Adrenal gland (tissue), 12 donors: ENCODE measurements around the gene CBFA2T3. TPM values are rescaled to one million over a fixed set of nuclear protein-coding genes. Genes with fewer than 3 reads are reported as not detected.

Experiments used
- DNase-seq, 7 donors: peaks; one replicate each; pipeline ENCODE4 v3.0.0-alpha.2; 2019 to 2020
- H3K27ac ChIP-seq, 5 donors: fragments of 200-600 bp; sonication (generic) in 4 of 5; 1 replicate in 3 of 5; 2 replicates in 2 of 5; pipeline versions ENCODE4 v1.5.1 to v1.8.0; 2016 to 2020; ENCODE audit warnings: mild to moderate bottlenecking in 1 of 5
- H3K27me3 ChIP-seq: fragments of 200-600 bp; 2 replicates; pipeline ENCODE4 v1.8.0; 2021
- H3K36me3 ChIP-seq, 2 donors: fragments of 200-600 bp; replicated peaks in 1 of 2; 1 replicate in 1 of 2; 2 replicates in 1 of 2; pipeline versions ENCODE4 v1.5.1 to v1.8.0; 2018 to 2022
- H3K4me1 ChIP-seq, 2 donors: fragments of 200-600 bp; replicated peaks in 1 of 2; 1 replicate in 1 of 2; 2 replicates in 1 of 2; pipeline versions ENCODE4 v1.5.1 to v1.8.0; 2018 to 2021
- H3K4me3 ChIP-seq, 4 donors: fragments of 200-600 bp; sonication (generic) in 3 of 4; one replicate each; pipeline ENCODE4 v1.5.1; 2016 to 2018
- H3K9me3 ChIP-seq, 3 donors: fragments of 200-600 bp; sonication (generic) in 1 of 3; replicated peaks in 1 of 3; 1 replicate in 2 of 3; 2 replicates in 1 of 3; pipeline versions ENCODE4 v1.5.1 to v1.8.0; 2016 to 2021
- POLR2A ChIP-seq, 2 donors: fragments of 450-650 bp; IDR thresholded peaks; one replicate each; pipeline ENCODE4 v1.6.1; 2017; ENCODE audit warnings: antibody characterized with exemption in 2 of 2, mild to moderate bottlenecking in 2 of 2, moderate library complexity in 1 of 2
- WGBS, 4 donors: extraction: QIAGEN DNeasy Blood & Tissue Kit in 2 of 4; methylation state at CpG; one replicate each; pipeline versions ENCODE4 v1.1.5 to v1.1.7; 2013 to 2017; 5-methylcytosine and 5-hydroxymethylcytosine counted together
- intact Hi-C, 2 donors: fragments of 100-400 bp; cut with DNase I; formaldehyde crosslinking; loops; one replicate each; pipeline versions ENCODE4 v1.14.1 to v1.15.0; 2022 to 2023
- polyA plus RNA-seq, 3 donors: library from polyadenylated mRNA; stranded (reverse); fragments of 200-250 nt in 2 of 3; fragments of 350-450 nt in 1 of 3; fragmentation: Illumina TruSeq in 1 of 3; extraction: RNeasy Lipid Tissue Mini Kit (QIAGEN cat#74804) in 1 of 3; gene quantifications; one replicate each; pipeline ENCODE4 v1.2.3, GENCODE V29; 2013 to 2014
- total RNA-seq, 9 donors: library from RNA; depleted of rRNA in 4 of 9; stranded (reverse); fragments of >200 nt in 4 of 9; fragments of 120-200 nt in 1 of 9; fragmentation: NEBNext Ultra II Directional in 1 of 9; extraction: Animal tissue kit (Norgen Biotek cat#: 25700) in 1 of 9; gene quantifications; one replicate each; pipeline versions ENCODE4 v1.1.0 to v1.2.4, GENCODE V29; 2013 to 2023
- TF ChIP-seq, protein P1 (sequence below), 6 experiments: fragments of 450-650 bp in 4 of 6; fragments of 200-600 bp in 2 of 6; sonication (generic) in 1 of 6; IDR thresholded peaks; 1 replicate in 5 of 6; 2 replicates in 1 of 6; pipeline versions ENCODE4 v1.5.1 to v1.8.0; 2016 to 2021; ENCODE audit warnings: antibody characterized with exemption in 6 of 6, mild to moderate bottlenecking in 2 of 6, moderate library complexity in 1 of 6
- donor health status: healthy with polysubstance abuse.
- donor health status: Bipolar disorder and iron deficiency.
- donor health status: DM: yes; HTN: yes; CAD: no.
- donor health status: DM: no; HTN: no; CAD: no.
- donor health status: DM: no; HTN: no; CAD: no.
- donor health status: DM: yes; HTN: yes; CAD: no.

Gene CBFA2T3
- total and polyA plus RNA-seq, 12 donors, result 0.30 to 16.9 (median 2.2) TPM

GRCh38 chr16:88936008-88936555 lies 40.9 kb downstream of the CBFA2T3 start:
- H3K27ac ChIP-seq, result peak overlapping the region in 2 of 5 donors; percentile 46 to 65
- 40 to 44% (median 41%) methylated on average over 2 to 19 of the region's 19 CpGs for WGBS, 4 donors
- H3K4me3 ChIP-seq, result no peak overlapping the region
- H3K9me3 ChIP-seq, result no peaks in the 10 kb centered on the region
- DNase-seq, result no peak
- peaks cover 4 to 20% of the 10 kb centered on the region in 2 donors for H3K4me1 ChIP-seq
- intact Hi-C loops, result no loop called here
- H3K36me3 ChIP-seq, result no peaks in the 10 kb centered on the region
- H3K27me3 ChIP-seq, result peaks cover 12% of the 10 kb centered on the region
- TF ChIP-seq POLR2A (IDR thresholded peaks at IDR 0.05), result no peak
- TF ChIP-seq, protein P1, sequence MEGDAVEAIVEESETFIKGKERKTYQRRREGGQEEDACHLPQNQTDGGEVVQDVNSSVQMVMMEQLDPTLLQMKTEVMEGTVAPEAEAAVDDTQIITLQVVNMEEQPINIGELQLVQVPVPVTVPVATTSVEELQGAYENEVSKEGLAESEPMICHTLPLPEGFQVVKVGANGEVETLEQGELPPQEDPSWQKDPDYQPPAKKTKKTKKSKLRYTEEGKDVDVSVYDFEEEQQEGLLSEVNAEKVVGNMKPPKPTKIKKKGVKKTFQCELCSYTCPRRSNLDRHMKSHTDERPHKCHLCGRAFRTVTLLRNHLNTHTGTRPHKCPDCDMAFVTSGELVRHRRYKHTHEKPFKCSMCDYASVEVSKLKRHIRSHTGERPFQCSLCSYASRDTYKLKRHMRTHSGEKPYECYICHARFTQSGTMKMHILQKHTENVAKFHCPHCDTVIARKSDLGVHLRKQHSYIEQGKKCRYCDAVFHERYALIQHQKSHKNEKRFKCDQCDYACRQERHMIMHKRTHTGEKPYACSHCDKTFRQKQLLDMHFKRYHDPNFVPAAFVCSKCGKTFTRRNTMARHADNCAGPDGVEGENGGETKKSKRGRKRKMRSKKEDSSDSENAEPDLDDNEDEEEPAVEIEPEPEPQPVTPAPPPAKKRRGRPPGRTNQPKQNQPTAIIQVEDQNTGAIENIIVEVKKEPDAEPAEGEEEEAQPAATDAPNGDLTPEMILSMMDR (IDR thresholded peaks at IDR 0.05), result no peak

GRCh38 chr16:88934066-88934667 lies 42.8 kb downstream of the CBFA2T3 start:
- no peak overlapping the region for H3K27ac ChIP-seq
- H3K4me3 ChIP-seq, result no peak overlapping the region
- no peaks in the 10 kb centered on the region for H3K36me3 ChIP-seq
- no peaks in the 10 kb centered on the region for H3K9me3 ChIP-seq
- 69 to 79% (median 73%) methylated on average over 27 to 33 of the region's 33 CpGs for WGBS, 4 donors
- intact Hi-C loops, result no loop called here
- TF ChIP-seq, protein P1 (IDR thresholded peaks at IDR 0.05), result no peak
- TF ChIP-seq POLR2A (IDR thresholded peaks at IDR 0.05), result no peak
- DNase-seq, result peak in 1 of 7 donors; percentile 32
- H3K4me1 ChIP-seq, result peaks cover 0 to 5% of the 10 kb centered on the region in 2 donors
- H3K27me3 ChIP-seq, result no peaks in the 10 kb centered on the region

DNA sequence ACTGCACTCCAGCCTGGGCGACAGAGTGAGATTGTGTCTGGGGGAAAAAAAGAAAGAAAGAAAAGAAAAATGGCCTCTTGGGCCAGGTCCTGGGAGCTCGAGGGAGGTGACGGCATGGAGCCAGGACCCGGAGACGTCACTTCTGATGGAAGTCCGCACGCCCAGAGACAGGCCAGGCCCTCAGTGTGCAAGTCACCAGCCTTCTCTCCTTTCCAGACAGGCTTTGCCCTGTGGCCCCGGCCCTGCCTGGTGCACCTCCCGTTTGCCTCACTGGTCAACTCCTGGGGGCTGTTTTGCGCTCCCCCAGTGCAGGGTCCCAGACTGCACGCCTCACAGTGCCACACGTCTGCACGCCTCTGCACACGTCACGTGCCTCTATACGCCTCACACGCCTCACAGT lies 44.1 kb downstream of the CBFA2T3 start:
- TF ChIP-seq, protein P1 (IDR thresholded peaks at IDR 0.05), result no peak
- no peak for TF ChIP-seq POLR2A (IDR thresholded peaks at IDR 0.05)
- peak in 4 of 7 donors; percentile 65 to 66 (median 66) for DNase-seq
- no peak overlapping the region for H3K4me3 ChIP-seq
- H3K27ac ChIP-seq, result no peak overlapping the region
- intact Hi-C loops, result no loop called here
- no peaks in the 10 kb centered on the region for H3K9me3 ChIP-seq
- peaks cover 0 to 12% of the 10 kb centered on the region in 2 donors for H3K4me1 ChIP-seq
- no peaks in the 10 kb centered on the region for H3K36me3 ChIP-seq
- 68 to 78% (median 77%) methylated on average over 17 of the region's 17 CpGs for WGBS, 4 donors
- no peaks in the 10 kb centered on the region for H3K27me3 ChIP-seq

DNA sequence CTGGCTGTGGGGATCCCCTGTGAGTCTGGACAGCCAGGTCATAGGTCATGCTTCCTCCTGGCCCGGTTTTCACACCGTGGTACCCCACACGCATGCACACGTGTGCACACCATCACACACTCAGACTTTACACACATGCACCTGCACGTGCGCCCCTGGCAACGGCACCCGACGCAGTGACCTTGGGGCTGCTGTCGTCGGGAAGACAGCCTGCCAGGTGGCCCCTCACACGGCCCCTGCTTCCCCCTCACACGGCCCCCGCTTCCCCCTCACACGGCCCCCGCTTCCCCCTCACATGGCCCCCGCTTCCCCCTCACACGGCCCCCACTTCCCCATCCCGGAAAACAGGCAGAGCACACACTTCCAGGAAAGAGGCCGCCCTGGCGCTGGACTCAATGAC lies 45.1 kb downstream of the CBFA2T3 start:
- no peaks in the 10 kb centered on the region for H3K36me3 ChIP-seq
- H3K27ac ChIP-seq, result no peak overlapping the region
- no peak for TF ChIP-seq POLR2A (IDR thresholded peaks at IDR 0.05)
- TF ChIP-seq, protein P1 (IDR thresholded peaks at IDR 0.05), result no peak
- no peaks in the 10 kb centered on the region for H3K9me3 ChIP-seq
- H3K4me3 ChIP-seq, result no peak overlapping the region
- H3K27me3 ChIP-seq, result no peaks in the 10 kb centered on the region
- peaks cover under 1 to 22% of the 10 kb centered on the region in 2 donors for H3K4me1 ChIP-seq
- 49 to 57% (median 52%) methylated on average over 16 to 21 of the region's 21 CpGs for WGBS, 4 donors
- intact Hi-C loops, result no loop called here
- no peak for DNase-seq
